Tibial nerve (tissue), 3 donors: ENCODE measurements around the gene USP35.

ENCODE experiments used
- CTCF ChIP-seq, 5 experiments: fragments of 200-600 bp in 3 of 5; fragments of 450-650 bp in 2 of 5; sonication (generic) in 3 of 5; IDR thresholded peaks; one replicate each; pipeline ENCODE4 v1.5.1; 2016 to 2019; ENCODE audit warnings: antibody characterized with exemption in 5 of 5, mild to moderate bottlenecking in 3 of 5, moderate library complexity in 2 of 5
- POLR2A ChIP-seq, 2 donors: fragments of 450-650 bp; IDR thresholded peaks; one replicate each; pipeline ENCODE4 v1.6.1; 2017; ENCODE audit warnings: antibody characterized with exemption in 2 of 2, mild to moderate bottlenecking in 2 of 2, moderate library complexity in 2 of 2

DNA sequence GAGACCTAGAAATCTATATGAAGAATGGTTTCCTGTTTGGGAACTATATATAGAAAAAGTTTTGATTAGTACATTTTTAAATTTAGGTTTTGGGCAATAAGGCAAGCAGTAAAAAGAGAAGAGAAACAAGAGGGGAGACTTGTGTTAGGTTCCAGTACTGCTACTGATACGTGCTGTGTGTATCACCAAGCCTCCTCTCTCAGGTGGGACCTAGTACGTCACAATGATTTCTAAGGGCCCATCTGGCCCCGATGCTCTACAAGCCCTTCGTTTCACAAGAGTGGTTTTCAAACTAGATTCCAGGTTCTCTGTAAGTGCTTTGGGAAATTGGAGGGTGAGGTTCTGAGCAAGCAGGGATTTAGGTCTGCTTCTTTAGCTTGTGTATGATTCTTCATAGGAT is 39.2 kb downstream of the USP35 start:
- TF ChIP-seq CTCF (IDR thresholded peaks at IDR 0.05), result no peak
- no peak for TF ChIP-seq POLR2A (IDR thresholded peaks at IDR 0.05)
